ENCODE measurements around the gene ZCCHC2.

The ZCCHC2 gene

GRCh38 chr18:62611453-62612288 is 88.8 kb downstream of the ZCCHC2 start:
- no peak for DNase-seq

- DNase-seq: no peak
Measured at GRCh38 chr18:62612289-62612645, 89.4 kb downstream of the ZCCHC2 start.

GRCh38 chr18:62612776-62613175 is 90.0 kb downstream of the ZCCHC2 start:
- DNase-seq: no peak

- DNase-seq: no peak
Measured at GRCh38 chr18:62614494-62614893, 91.7 kb downstream of the ZCCHC2 start.

- no peak for DNase-seq
Measured at GRCh38 chr18:62616331-62616805, 93.5 kb downstream of the ZCCHC2 start.

- DNase-seq: no peak
Measured at GRCh38 chr18:62617793-62618591, 95.2 kb downstream of the ZCCHC2 start.

GRCh38 chr18:62618735-62619134 is 95.9 kb downstream of the ZCCHC2 start:
- no peak for DNase-seq

GRCh38 chr18:62621546-62621945 is 98.7 kb downstream of the ZCCHC2 start:
- no peak for DNase-seq

- DNase-seq: no peak
Measured at GRCh38 chr18:62625019-62625418, 102.2 kb downstream of the ZCCHC2 start.
